Stimulated activated CD4-positive, alpha-beta T cell treated with anti-CD3 and anti-CD28 coated beads, Interleukin-15, amount 100 ng/mL, for 1 hour (primary cell): ENCODE measurements around the gene C3orf70.

Experiments used
- DNase-seq, 2 donors: peaks; one replicate each; pipeline ENCODE4 v3.0.0-alpha.2; 2020; ENCODE audit warnings: low read depth in 1 of 2, low spot score in 1 of 2

Gene C3orf70

DNA sequence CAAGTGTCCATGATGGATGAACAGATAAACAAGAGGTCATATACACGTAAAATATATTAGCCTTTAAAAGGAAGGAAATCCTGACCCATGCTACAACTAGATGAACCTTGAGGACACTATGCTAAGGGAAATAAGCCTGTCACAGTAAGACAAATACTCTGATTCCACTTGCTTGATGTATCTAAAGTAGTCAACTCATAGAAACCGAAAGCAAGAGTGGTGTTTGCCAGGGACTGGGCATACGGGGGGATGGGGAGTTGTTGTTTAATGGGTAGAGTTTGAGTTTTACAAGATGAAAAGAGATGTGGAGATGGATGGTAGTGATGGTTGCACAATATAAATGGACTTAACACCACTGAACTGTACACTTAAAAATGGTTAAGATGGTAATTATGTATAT lies 65.4 kb downstream of the C3orf70 start:
- DNase-seq = no peak

DNA sequence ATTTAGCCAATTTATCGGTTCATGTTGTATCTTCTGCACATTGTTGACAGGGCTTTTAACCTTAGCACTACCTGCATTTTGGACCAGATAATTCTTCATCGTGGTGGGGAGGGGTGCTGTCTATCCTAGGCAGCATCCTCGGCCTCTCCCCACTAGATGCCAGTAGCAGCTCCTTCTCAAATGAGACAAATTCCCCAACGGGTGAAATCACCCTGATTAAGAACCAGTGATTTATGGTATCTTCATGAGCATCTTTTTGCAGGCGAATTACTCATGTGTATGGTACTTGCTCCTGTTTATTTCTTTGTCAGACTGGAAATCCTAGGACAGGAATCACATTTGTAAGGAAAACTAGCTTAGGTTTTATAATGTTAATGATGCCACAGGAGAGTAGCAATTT lies 68.0 kb downstream of the C3orf70 start:
- DNase-seq = no peak

DNA sequence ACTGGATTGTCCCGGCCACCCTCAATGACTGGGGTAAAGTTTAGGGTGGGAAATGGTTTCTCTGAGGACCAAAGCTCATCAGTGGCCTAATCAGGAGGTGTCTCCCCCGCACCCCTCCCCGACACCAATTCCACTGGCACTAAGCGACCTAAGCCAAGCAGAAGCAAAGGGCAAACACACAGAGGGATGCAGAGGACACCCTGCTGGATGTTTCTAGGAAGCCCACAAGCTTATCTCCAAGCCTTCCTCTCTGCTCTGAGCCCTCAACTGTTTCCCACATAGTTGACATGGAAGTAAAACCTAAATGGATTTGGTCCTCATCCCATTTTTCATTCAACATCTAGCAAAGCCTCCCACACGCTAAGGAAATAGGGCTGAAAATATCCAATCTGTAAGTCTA lies 68.5 kb downstream of the C3orf70 start:
- no peak for DNase-seq

DNA sequence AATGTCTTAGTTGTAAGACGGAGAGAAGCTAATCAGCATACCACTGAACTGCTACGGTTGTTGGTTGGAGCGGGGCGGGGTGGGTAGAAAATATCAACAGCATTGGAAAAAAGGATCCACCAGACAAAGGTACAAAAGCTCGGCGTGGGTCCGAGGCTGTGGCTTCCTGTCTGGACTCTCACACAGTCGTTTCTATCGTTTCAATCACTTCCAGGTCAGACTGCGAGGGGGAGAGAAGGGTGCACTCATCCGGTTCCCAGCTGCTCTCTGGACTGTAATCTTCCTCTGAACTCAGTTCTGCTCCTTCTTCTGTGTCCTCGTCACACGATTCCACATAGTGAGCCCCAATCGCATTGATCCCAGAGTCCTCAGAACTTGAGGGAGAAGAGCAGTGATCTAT lies 70.0 kb downstream of the C3orf70 start:
- no peak for DNase-seq

DNA sequence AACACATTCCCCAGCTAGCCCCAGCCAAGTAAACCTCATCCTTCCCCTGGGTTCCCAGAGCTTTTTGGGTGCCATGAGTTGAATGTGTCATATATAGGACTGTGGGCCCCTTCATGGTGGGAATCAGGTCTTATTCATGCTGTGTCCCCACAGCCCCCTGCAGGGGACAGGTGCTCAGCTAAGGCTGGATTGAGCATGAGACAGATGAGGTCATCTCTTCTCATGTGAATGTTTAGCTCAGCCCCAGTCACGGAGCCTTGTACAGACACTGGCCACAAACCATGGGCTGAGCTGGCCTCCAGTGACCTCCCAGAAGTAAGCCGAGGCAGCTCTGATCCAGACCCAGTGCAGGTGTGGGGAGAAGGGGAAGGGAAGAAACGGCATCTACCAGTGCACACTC lies 70.7 kb downstream of the C3orf70 start:
- DNase-seq = no peak

DNA sequence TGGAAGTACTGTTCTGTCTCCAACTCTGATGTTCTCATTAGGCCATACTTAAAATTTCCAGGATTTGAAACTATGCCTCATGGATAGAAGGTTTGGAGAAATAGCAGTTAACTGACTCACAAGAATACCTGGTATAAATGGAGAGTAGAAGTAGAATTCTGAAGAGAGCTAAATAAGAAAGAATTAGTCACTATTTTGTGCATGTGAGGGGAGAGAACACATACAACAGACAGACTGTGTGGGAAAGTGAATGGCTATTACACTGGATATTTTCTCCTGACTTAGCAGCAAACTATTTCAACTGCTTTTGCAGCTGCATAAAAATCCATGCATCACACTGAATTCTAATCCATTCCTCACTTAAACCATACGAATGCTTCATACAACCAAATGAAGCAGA lies 71.3 kb downstream of the C3orf70 start:
- DNase-seq = no peak

DNA sequence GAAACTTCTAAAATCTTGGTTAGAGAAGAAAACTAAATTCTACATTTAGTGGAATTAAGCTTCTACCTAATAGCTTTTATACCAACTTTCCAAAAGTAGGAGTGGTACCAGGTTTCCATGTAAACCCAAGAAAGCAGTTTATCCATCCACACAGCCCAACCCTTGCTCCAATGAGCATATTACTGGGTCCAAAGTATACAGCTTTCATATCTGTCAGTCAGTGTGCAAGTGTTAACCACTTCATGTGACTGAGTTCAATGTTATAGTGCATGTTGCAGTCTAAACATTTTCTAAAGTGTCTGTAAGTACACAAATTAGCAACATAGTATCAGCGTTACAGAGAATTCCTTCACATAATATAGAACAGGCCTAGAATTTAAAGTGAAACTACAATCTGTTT lies 73.2 kb downstream of the C3orf70 start:
- no peak for DNase-seq

DNA sequence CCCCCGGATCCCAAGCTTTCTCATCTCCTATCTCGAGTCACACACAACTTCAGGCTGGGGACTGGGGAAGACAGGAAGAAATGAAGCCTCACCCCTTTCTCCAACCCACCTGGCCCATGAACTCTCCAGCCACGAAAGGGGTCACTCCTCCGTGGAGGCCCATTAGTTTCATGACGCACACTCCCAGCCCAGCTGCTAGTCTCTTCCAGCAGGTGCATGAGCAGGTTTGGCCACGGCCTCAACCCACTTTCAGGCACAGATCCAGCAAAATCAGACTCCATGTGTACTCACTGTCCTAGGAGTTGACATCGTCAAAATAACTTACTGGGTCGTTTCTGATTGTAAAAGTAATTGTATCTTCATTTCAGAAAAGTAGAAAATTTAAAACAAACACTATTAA lies 76.6 kb downstream of the C3orf70 start:
- no peak for DNase-seq

DNA sequence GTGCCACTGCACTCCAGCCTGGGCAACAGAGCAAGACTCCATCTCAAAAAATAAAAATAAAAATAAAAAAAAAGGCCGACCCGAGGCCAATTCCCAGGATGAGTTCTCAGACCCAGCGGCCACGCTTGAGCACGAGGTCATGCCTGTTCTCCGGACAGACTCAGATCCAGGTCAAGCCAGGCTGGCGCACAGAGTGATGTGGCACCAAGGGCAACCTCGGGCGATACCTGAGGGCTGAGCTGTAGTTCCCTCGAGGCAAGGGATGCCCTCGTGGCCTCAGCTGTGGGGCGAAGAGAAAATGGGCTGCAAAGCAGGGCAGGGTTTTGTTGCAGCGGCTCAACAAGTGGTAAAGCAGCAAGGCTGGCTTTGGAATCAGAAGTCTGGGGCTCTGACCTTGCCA lies 77.3 kb downstream of the C3orf70 start:
- DNase-seq = no peak

GRCh38 chr3:185071287-185071800 lies 81.5 kb downstream of the C3orf70 start:
- no peak for DNase-seq

- no peak for DNase-seq
These were observed 82.2 kb downstream of the C3orf70 start for GRCh38 chr3:185070491-185071286.

- DNase-seq = no peak
These were observed 83.5 kb downstream of the C3orf70 start for GRCh38 chr3:185069037-185070030.

GRCh38 chr3:185067173-185067572 lies 85.7 kb downstream of the C3orf70 start:
- DNase-seq = no peak

GRCh38 chr3:185066251-185066650 lies 86.6 kb downstream of the C3orf70 start:
- DNase-seq = no peak

DNA sequence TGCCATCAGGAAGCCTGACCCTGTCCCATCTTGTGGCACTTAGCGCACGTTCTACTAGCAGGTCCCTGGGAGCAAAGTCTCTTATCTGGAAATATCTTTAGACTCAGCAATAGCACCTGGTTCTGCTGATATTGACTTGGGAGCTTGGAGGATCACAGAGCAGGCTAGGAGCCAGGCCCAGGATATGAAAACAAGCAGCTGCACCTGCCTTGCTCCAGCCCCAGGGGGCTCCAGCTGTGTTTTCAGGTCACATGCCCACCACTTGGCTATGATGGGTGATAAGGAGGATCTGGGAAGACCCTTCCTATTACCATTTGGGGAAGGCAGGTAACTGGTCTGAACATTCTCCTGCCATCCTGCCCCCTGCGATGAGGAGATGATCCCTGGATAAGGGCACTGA lies 87.8 kb downstream of the C3orf70 start:
- DNase-seq = no peak

- no peak for DNase-seq
These were observed 89.4 kb downstream of the C3orf70 start for GRCh38 chr3:185063431-185063830.

DNA sequence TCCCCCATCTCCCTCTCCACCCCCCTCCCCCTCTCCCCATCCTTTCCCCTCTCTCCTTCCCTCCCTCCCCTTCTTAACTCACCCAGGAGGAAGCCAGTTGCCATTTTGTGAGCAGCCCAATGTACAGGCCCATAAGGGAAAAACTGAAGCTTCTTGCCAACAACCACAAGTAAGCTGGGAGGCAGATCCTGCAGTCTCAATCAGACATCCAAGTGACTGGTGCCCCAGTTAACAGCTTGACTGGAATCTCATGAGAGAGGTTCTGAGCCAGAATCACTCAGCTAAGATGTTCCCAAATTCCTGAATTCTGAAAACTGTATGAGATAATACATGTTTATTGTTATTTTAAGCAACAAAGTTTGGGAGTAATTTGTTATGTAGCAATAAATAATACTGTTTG lies 90.7 kb downstream of the C3orf70 start:
- no peak for DNase-seq

DNA sequence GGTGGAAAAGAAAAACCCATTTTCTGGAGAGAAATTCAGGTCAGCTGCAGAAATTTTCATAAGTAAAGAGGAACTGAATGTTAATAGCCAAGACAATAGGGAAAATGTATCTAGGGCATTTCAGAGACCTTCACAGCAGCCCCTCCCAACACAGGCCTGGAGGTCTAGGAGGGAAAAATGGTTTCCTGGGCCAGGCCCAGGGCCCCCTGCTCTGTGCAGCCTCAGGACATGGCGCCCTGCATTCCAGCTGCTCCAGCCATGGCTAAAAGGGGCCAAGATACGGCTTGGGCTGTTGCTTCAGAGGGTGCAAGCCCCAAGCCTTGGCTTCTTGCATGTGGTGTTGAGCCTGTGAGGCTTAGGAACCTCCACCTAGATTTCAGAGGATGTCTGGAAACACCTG lies 92.2 kb downstream of the C3orf70 start:
- DNase-seq = no peak

GRCh38 chr3:185059766-185060165 lies 93.1 kb downstream of the C3orf70 start:
- no peak for DNase-seq

DNA sequence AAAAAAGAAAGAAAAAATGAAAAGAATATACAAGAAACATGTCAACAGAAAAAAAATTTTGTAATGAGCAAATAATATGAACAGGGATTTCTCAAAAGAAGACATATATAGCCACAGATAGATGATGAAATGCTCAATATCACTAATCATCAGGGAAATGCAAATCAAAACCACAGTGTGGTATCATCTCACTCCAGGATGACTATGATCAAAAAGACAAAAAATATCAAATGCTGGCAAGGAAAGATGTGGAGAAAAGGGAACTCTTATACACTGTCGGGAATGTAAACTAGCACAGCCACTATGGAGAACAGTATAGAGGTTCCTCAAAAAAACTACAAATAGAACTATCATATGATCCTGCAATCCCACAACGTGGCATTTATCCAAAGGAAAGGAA lies 94.1 kb downstream of the C3orf70 start:
- no peak for DNase-seq

GRCh38 chr3:185057829-185058228 lies 95.0 kb downstream of the C3orf70 start:
- DNase-seq = no peak

DNA sequence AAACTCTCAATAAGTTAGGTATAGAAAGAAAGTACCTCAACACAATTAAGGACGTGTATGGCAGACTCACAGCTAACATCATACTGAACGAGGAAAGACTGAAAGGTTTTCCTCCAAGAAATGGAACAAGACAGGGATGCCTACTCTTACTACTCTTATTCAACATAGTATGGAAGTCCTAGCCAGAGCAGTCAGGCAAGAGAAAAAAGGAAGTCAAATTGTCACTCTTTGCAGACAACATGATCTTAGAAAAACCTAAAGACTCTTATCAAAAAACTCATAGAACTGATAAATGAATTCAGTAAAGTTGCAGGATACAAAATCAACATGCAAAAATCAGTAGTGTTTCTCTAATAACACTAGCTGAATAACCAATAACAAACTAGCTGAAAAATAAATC lies 96.0 kb downstream of the C3orf70 start:
- DNase-seq = no peak
